ENCODE measurements around the gene GADD45G. TPM values are rescaled to one million over a fixed set of nuclear protein-coding genes. Genes with fewer than 3 reads are reported as not detected.

Gene GADD45G
- total and polyA plus RNA-seq, 5 experiments from 2014 or later: 0.21 to 3.7 (median 0.87) TPM; not detected in 1

DNA sequence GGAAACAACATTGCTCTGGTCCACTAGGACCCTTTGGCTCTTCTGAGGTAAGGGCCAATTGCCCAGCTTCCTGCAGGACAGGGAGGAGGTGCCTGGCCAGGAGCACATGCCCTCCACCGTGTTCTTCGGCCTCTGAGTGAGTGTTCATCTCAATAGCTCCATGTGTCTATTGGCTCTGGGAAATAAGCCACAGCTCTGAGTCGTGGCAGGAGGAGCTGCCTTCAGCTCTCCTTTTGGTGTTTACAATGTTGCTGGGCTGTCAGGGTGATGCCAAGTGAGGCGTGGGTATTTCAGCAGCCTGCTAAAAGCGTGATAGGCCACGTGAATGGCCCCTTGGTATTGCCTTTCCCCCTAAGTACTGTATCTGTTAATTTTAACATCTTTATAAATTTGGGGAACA, 26.6 kb downstream of the GADD45G start:
- no peaks in the 10 kb centered on the region for H3K9me3 Mint-ChIP-seq
- H3K36me3 Mint-ChIP-seq: no peaks in the 10 kb centered on the region
- POLR2A ChIA-PET: no interaction called here
- H3K27ac Mint-ChIP-seq: no peak overlapping the region
- ATAC-seq (no peak), DNase-seq (no peak)
- H3K27me3 Mint-ChIP-seq: peaks cover 0 to 3% (median 0%) of the 10 kb centered on the region in 5 donors
- no peak overlapping the region for H3K4me3 Mint-ChIP-seq
- peaks cover 0 to 5% (median 0%) of the 10 kb centered on the region in 4 donors for H3K4me1 Mint-ChIP-seq

DNA sequence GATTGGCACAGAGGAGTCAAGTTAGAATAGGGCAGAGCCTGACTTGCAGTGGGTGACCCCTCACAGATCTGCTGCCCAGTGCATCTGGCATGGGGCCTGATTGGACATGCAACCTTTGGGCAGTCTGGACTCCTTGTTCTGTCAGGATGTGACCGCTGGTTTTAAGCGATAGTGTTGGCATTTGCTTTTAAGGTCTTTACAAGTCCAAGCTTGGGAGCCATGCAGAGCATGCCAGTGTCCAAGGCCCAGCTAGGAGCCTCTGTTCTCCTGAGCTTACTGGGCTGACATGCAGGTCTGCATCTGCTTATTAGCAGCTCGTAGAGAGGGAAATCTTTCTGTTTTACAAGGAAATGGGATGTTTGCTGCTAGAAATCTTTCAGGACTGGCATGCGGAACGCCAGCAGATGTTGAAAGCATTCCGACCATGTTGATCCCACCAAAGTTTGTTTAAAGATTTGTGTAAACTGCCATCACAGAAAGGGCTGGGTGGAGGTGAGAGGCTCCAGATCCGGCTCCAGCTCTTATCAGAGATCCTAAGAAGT, 27.5 kb downstream of the GADD45G start:
- DNase-seq (no peak), ATAC-seq (no peak)
- Mint-ChIP-seq H3K27ac (no peak overlapping the region), H3K4me3 (no peak overlapping the region), H3K27me3 (peaks cover 0 to 3% (median 0%) of the 10 kb centered on the region in 5 donors), H3K9me3 (no peaks in the 10 kb centered on the region), H3K4me1 (peaks cover 0 to 5% (median 0%) of the 10 kb centered on the region in 4 donors), H3K36me3 (no peaks in the 10 kb centered on the region)
- POLR2A ChIA-PET: no interaction called here

DNA sequence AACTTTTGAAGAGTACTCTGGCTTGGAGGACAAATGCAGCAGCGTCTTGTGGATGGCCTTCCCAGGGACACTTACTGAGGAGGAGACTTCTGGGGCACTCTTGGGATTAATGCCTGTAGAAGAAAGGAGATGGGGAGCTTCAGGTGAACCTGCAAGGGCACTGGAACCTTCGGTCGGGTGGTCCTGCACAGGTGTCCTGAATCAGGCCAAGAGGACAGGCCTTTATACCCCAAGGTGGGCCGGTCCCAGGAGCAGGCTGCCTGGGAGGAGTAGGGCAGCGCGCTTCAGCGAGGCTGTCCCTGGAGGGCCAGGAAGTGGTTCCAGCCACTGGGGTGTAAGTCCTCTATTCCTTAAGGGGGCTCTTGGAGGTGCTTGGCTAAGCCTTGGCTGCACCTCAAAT, 27.9 kb downstream of the GADD45G start:
- H3K27ac Mint-ChIP-seq: no peak overlapping the region
- no peak overlapping the region for H3K4me3 Mint-ChIP-seq
- POLR2A ChIA-PET: no interaction called here
- ATAC-seq (no peak), DNase-seq (no peak)
- peaks cover 0 to 3% (median 0%) of the 10 kb centered on the region in 5 donors for H3K27me3 Mint-ChIP-seq
- peaks cover 0 to 5% (median 0%) of the 10 kb centered on the region in 4 donors for H3K4me1 Mint-ChIP-seq
- H3K36me3 Mint-ChIP-seq: no peaks in the 10 kb centered on the region
- H3K9me3 Mint-ChIP-seq: no peaks in the 10 kb centered on the region

DNA sequence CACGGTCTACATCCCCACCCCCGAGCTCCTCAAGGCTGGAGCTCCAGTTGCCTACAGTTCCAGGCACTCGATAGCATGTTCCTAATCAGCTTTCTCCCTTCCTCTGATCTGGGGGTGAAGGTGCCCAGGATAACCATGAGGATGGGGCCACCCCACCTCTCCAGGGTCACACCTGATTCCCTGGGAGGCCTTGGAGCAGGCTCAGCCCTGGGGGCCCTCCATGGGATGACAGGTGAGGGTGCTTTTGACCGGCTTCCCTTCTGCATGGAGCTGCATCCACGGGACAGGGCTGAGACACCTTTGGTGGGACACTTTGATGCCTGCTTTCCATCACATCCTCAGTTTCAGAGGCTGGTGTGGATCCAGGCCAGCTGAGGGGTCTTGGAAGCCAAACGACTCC, 28.6 kb downstream of the GADD45G start:
- H3K27ac Mint-ChIP-seq: no peak overlapping the region
- H3K9me3 Mint-ChIP-seq: no peaks in the 10 kb centered on the region
- POLR2A ChIA-PET: no interaction called here
- ATAC-seq (no peak), DNase-seq (no peak)
- peaks cover 0 to 5% (median 0%) of the 10 kb centered on the region in 4 donors for H3K4me1 Mint-ChIP-seq
- H3K36me3 Mint-ChIP-seq: no peaks in the 10 kb centered on the region
- peaks cover 0 to 3% (median 0%) of the 10 kb centered on the region in 5 donors for H3K27me3 Mint-ChIP-seq
- no peak overlapping the region for H3K4me3 Mint-ChIP-seq

DNA sequence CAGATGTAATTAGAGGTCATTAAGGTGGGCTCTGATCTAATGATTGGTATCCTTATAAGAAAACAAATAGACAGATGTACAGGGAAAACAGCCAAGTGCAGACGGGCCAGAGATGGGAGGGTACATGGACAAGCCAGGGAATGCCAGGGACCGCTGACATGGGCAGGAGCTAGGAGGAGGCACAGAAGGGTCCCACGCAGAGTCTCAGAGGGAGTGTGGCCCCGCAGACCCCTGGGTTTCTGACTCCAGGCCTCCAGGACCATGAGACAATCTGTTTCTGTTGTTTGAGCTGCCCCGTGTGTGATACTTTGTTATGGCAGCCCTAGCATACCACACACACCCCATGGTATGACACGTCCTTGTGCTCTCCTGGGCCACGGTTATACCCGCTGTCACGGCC, 29.1 kb downstream of the GADD45G start:
- no peaks in the 10 kb centered on the region for H3K9me3 Mint-ChIP-seq
- H3K4me3 Mint-ChIP-seq: no peak overlapping the region
- POLR2A ChIA-PET: no interaction called here
- DNase-seq (no peak), ATAC-seq (no peak)
- H3K27ac Mint-ChIP-seq: no peak overlapping the region
- peaks cover 0 to 5% (median 0%) of the 10 kb centered on the region in 4 donors for H3K4me1 Mint-ChIP-seq
- H3K36me3 Mint-ChIP-seq: no peaks in the 10 kb centered on the region
- H3K27me3 Mint-ChIP-seq: peaks cover 0 to 3% (median 0%) of the 10 kb centered on the region in 5 donors

DNA sequence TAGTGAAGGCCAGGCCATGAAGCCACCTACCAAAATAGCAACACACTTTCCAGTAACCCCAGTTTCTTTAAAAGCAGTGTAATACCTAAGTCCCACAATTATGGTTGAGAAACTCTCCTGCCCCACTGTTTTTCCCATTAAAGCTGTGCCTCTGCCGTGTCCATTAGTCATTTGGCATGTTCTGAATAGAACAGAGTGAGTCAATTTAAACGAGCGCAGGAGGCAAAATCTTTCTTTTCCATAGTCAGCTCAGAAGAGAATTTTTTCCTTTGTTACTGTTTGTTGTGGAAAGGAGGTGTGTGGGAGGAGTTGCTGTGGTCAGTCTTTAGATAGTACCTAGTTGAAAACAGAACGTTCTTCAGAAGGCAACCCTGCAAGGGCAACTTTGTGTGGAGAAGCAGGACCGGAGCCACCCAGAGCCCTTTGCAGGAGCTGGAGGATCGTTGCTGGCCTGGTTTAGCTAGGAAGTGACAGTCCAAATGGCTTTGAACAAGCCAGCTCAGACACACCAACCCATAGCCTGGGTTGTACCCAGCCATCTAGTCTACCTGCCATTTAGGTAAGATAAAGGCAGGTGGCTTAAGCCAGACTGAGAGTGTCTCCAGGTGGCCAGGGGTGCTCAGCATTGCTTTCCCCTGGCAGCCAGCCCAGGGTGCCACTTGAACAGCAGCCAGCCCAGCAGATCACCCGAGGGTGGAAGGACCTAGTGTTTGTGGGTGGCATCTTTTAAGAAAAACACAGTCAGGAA, 30.4 kb downstream of the GADD45G start:
- Mint-ChIP-seq H3K9me3 (no peaks in the 10 kb centered on the region), H3K27ac (no peak overlapping the region), H3K27me3 (peaks cover 0 to 3% (median 0%) of the 10 kb centered on the region in 5 donors), H3K4me3 (no peak overlapping the region), H3K4me1 (peaks cover 0 to 5% (median 0%) of the 10 kb centered on the region in 4 donors), H3K36me3 (no peaks in the 10 kb centered on the region)
- no peak for ATAC-seq
- no peak for DNase-seq
- POLR2A ChIA-PET: no interaction called here

DNA sequence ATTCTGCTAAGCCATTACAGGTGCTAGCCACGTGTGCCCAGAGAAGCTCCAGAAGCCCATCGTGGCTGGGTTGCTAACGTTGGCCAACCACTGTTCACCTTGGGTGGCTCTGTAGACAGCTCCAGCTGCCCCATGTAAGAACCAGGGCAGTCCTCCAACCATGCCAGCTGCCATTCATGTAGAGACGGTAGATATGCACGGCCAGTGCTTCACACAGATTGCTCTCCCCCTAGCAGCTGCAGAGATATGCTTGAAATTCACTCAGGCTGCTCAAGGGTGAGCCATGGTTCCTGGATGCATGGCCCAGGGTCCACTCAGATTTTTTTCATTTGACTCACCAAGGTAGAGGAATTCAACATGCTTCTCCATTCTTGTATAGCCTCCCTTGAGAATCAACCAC, 31.0 kb downstream of the GADD45G start:
- ATAC-seq: no peak
- H3K4me3 Mint-ChIP-seq: no peak overlapping the region

DNA sequence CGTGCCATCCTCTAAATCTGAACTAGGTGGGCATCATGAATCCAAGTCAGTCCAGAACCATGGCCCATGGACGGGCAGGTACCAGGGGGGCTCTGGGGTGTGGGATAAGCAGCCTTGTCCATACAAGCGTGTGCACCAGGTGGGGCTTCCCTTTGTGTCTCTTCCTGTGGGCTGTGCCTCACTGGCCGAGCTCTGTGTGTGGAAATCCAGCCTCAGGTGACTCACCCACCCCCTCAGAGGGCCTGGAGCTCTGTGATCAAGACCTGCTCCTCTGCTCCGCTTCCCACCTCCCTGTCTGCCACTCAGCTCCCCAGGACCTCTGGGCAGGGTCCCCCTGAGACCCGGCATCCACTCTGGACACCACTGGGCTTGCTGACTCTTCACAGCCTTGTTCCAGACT, 33.0 kb downstream of the GADD45G start:
- POLR2A ChIA-PET: no interaction called here
- no peak overlapping the region for H3K27ac Mint-ChIP-seq
- no peak for ATAC-seq

More for the DNA sequence above, 31.0 kb downstream of the GADD45G start:
- DNase-seq: no peak
- Mint-ChIP-seq H3K36me3 (no peaks in the 10 kb centered on the region), H3K4me1 (peaks cover 0 to 5% (median 0%) of the 10 kb centered on the region in 4 donors), H3K27me3 (peaks cover 0 to 3% (median 0%) of the 10 kb centered on the region in 5 donors), H3K9me3 (no peaks in the 10 kb centered on the region), H3K27ac (no peak overlapping the region)
- POLR2A ChIA-PET: no interaction called here

DNA sequence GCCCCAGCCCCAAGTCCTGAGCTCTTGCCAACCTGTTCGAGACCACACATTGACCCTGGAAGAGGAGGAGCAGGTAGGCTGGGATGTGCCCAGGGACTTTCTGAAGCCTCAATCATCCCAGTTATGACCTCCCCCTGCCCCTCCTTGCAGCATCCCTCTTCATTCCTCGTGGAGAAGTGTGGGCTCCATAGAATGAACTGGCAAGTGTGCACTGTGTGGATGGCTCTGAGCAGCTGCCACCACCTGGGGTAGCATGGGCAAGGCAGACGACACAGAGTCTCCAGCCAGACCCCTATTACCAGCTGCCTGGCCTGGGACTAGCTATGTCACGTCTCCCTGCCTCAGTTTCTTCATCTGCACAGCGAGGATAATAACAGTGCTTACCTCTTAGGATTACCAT, 33.5 kb downstream of the GADD45G start:
- Mint-ChIP-seq H3K4me1 (peaks cover 0 to 5% (median 0%) of the 10 kb centered on the region in 4 donors), H3K4me3 (no peak overlapping the region), H3K27ac (no peak overlapping the region)

More for the DNA sequence above, 33.0 kb downstream of the GADD45G start:
- no peak for DNase-seq
- Mint-ChIP-seq H3K27me3 (peaks cover 0 to 3% (median 0%) of the 10 kb centered on the region in 5 donors), H3K9me3 (no peaks in the 10 kb centered on the region), H3K36me3 (no peaks in the 10 kb centered on the region), H3K4me3 (no peak overlapping the region), H3K4me1 (peaks cover 0 to 5% (median 0%) of the 10 kb centered on the region in 4 donors)

DNA sequence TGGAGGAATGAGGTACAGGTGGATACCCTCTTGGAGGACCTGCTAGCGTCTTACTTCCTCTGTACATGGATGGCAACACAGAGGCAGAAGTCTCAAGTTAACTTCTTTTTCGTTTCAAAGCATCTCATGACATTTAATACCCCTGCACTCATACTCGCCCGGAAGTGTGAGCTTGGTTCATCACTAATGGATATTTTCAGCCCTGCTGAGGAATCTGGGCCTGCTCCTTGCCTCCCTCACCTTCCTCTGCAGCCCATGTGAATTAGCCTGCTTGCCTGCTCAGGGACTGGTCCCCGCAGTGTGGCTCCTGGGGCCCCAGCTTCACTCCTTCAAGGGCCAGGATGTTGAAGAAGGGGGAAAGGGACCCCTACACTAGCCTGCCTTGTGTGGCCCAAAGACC, 34.1 kb downstream of the GADD45G start:
- peaks cover 0 to 2% (median under 1%) of the 10 kb centered on the region in 5 donors for H3K27me3 Mint-ChIP-seq
- no peak for DNase-seq
- H3K9me3 Mint-ChIP-seq: no peaks in the 10 kb centered on the region
- H3K27ac Mint-ChIP-seq: peak overlapping the region in 1 of 10 donors; percentile 6
- H3K4me3 Mint-ChIP-seq: no peak overlapping the region
- no peaks in the 10 kb centered on the region for H3K36me3 Mint-ChIP-seq
- peaks cover 0 to 5% (median 0%) of the 10 kb centered on the region in 4 donors for H3K4me1 Mint-ChIP-seq
- no peak for ATAC-seq
- POLR2A ChIA-PET: no interaction called here

More for the DNA sequence above, 33.5 kb downstream of the GADD45G start:
- POLR2A ChIA-PET: no interaction called here
- Mint-ChIP-seq H3K36me3 (no peaks in the 10 kb centered on the region), H3K27me3 (peaks cover 0 to 3% (median 0%) of the 10 kb centered on the region in 5 donors), H3K9me3 (no peaks in the 10 kb centered on the region)
- DNase-seq (no peak), ATAC-seq (no peak)

DNA sequence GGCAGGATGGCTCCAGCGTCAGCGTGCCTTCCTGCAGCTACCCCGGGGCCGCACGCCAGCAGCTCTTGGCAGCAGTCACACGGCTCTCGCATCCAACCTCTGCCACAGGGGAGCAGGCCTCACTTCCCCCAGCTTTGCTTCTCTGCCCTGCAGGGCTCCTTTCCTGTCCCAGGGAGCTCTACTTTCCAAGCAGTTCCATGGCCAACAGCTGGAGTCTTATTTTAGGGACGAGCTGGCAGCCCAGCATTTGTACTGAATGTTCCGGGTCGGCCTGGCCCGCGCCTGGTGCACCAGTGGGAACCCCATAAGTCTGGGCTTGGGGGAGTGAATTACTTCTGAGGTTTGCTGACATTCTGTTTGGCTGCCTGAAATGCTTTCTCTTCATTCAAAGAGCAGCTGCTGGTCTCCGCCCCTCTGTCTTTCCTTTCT, 34.6 kb downstream of the GADD45G start:
- DNase-seq (no peak), ATAC-seq (no peak)
- Mint-ChIP-seq H3K27me3 (peaks cover 0 to 2% (median 0%) of the 10 kb centered on the region in 5 donors), H3K36me3 (no peaks in the 10 kb centered on the region), H3K4me3 (no peak overlapping the region), H3K4me1 (peaks cover 0 to 5% (median 0%) of the 10 kb centered on the region in 4 donors), H3K9me3 (no peaks in the 10 kb centered on the region), H3K27ac (no peak overlapping the region)
- POLR2A ChIA-PET: no interaction called here

DNA sequence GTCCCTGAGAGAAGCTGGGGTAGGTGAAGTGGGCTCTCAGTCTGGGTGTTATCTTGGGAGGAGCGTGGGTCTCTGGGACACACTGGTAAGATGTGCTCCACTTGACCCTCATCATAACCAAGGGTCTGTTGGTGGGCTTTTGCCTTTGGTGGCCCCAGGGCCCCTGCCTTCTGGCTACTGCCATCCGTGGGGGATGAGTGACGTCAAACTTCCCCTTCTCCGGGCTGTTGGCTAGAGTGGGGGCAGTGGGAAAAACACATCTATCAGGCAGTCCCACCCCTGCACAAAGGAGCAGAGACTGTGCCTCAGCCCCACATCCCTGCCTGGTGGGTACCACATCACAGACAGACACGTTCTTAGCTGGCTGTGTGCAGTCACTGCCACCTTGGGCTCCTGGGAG, 35.1 kb downstream of the GADD45G start:
- Mint-ChIP-seq H3K27me3 (peaks cover 0 to 2% (median 0%) of the 10 kb centered on the region in 5 donors), H3K4me3 (no peak overlapping the region), H3K4me1 (peaks cover 0 to 2% (median 0%) of the 10 kb centered on the region in 4 donors), H3K36me3 (no peaks in the 10 kb centered on the region), H3K9me3 (no peaks in the 10 kb centered on the region), H3K27ac (no peak overlapping the region)
- no peak for ATAC-seq
- POLR2A ChIA-PET: no interaction called here
- no peak for DNase-seq

DNA sequence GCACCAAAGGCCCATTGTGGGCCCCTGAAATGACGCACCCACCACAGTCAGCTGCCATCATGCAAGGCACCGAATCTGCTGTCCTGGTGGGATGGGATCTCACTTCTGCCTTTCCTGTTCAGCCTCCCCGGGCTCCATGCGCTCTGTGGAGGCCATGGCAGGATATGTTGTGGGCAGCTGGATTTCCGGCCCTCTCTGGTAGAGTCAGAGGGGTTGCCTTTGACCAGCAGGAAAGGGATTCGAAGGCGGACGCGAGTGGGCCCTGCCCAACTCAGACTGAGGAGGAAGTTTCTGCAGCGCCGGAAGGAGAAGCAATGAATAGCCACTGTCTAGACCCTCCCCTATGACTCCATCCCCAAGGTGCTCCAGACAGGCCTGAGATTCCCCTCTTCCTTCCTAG, 35.5 kb downstream of the GADD45G start:
- ATAC-seq (no peak), DNase-seq (no peak)
- Mint-ChIP-seq H3K9me3 (peaks cover 0 to under 1% (median 0%) of the 10 kb centered on the region in 9 donors), H3K27ac (no peak overlapping the region), H3K4me3 (no peak overlapping the region), H3K4me1 (no peaks in the 10 kb centered on the region), H3K27me3 (peaks cover 0 to 2% (median 0%) of the 10 kb centered on the region in 5 donors), H3K36me3 (no peaks in the 10 kb centered on the region)
- POLR2A ChIA-PET: no interaction called here

Data from naive thymus-derived CD8-positive, alpha-beta T cell (primary cell).